Measurements from ENCODE around the gene C18orf32. TPM values are rescaled to one million over a fixed set of nuclear protein-coding genes. Genes with fewer than 3 reads are reported as not detected.

The C18orf32 gene
- polyA plus RNA-seq (2011; rRNA removed): 31.9 and 47.6 TPM in 2 replicates
- 2.3 and 2.8 TPM in 2 replicates for polyA minus RNA-seq (2011; rRNA and poly(A)+ RNA removed)

DNA sequence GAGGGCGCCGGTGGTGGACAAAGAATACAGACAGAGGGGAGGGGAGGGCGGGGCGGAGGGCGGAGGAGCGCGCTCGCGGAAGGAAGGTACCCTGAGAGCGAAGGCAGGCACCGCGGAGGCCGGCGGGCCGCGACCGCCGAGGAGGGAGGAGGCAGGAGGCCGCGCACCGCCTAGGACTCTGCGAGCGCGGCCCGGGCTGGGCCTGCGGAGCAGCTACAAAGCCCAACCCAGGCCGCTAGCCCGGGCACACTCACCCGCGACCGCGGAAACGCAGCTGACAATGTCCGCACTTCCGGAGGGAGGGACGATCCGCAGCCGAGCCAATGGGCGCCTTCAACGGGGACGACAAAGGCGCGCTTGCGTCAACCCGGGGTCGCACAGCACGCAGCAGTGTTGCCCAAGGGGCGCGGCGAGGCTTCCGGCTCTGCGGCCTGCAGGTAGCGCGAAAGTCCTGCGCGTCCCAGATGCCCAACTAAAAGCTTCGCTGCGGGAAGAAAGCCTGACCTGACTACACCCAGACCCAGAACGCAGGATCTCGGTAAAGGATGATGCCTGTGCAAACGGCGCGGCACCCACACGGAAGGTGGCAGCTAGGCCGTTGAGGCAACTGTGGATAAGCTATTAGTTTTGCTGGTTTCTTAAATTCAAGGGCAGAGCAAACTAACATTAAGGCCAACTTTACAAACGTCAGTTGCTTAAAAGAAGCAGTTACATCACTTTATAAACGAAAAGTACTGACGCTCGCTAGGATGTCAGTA, at the start of gene C18orf32:
Gene C18orf32, minus strand, starts transcription at position 282 of the 758 bp plus-strand sequence. CDS start 3,486 bp downstream, outside the sequence.
- TF ChIP-seq, protein P1, sequence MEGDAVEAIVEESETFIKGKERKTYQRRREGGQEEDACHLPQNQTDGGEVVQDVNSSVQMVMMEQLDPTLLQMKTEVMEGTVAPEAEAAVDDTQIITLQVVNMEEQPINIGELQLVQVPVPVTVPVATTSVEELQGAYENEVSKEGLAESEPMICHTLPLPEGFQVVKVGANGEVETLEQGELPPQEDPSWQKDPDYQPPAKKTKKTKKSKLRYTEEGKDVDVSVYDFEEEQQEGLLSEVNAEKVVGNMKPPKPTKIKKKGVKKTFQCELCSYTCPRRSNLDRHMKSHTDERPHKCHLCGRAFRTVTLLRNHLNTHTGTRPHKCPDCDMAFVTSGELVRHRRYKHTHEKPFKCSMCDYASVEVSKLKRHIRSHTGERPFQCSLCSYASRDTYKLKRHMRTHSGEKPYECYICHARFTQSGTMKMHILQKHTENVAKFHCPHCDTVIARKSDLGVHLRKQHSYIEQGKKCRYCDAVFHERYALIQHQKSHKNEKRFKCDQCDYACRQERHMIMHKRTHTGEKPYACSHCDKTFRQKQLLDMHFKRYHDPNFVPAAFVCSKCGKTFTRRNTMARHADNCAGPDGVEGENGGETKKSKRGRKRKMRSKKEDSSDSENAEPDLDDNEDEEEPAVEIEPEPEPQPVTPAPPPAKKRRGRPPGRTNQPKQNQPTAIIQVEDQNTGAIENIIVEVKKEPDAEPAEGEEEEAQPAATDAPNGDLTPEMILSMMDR (IDR thresholded peaks at IDR 0.05; ENCODE audit: low read depth, low read length): no peak
- CTCF ChIA-PET: interaction anchor here (0.5 to 0.6 kb wide), 2 partner anchors 20 to 326 kb away, joined by 4 read pairs; no protein-coding TSS in a partner anchor
- H3K27ac ChIP-seq (ENCODE audit: low read depth, low read length): peak within 1 kb of the TSS; percentile 86
- POLR2A ChIA-PET: interaction anchor here (0.5 to 1.7 kb wide), 8 partner anchors 8 to 1256 kb away, joined by 3 to 14 read pairs (median 4); no protein-coding TSS in a partner anchor
- H3K4me3 ChIP-seq (ENCODE audit: low read depth, low read length): peak within 1 kb of the TSS; percentile 89
- no peaks in the 10 kb centered on the region; the same call in 1 of the 2 replicates for H3K9me3 ChIP-seq (ENCODE audit: control insufficient read depth, insufficient read depth, low read length)
- peak; percentile 80 for DNase-seq (ENCODE audit: low read depth, low spot score)
- no peaks in the 10 kb centered on the region for H3K27me3 ChIP-seq (ENCODE audit: control insufficient read depth, insufficient read depth, low read length)

DNA sequence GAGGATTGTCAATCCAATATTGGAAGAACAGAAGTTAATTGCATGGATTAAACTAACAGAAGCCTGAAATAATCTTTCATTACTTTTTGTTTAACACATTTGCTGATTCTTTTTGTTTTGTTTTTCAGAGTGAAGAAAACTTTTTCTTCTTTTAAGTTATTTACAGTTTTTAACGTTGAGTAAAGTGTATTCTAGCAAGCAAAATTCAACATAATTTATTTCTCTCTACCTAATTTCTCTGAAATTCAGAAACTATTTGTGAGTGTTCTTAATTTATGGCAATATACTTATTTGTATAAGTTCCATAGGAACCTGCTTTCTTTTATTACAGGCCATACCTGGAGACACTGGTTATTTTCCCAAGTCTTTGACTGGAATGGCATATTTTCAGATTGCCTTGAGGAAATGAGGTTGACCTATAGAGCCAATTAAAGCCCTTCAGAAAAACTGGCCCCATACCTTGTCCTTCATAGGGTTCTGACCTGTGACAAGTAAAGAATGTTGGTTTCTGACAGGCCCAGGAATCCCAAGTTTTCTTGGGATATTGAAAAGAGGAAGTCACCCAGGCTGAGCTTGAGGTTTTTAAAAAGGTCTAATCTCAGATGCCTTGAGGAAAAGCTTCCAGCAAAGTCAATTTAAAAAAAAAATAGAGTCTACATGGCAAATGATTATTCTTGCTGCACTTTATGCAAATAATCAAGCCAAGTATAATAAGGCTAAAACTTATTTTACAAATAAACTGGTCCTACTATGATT, 48.0 kb upstream of the C18orf32 start:
- Histone ChIP-seq H3K27me3 (ENCODE audit: control insufficient read depth, insufficient read depth, low read length) (peaks cover 8% of the 10 kb centered on the region), H3K4me3 (ENCODE audit: low read depth, low read length) (no peak overlapping the region), H3K9me3 (ENCODE audit: control insufficient read depth, insufficient read depth, low read length) (no peaks in the 10 kb centered on the region), H3K27ac (ENCODE audit: low read depth, low read length) (no peak overlapping the region)
- ChIA-PET POLR2A (no interaction called here), CTCF (no interaction called here)
- TF ChIP-seq, protein P1 (IDR thresholded peaks at IDR 0.05; ENCODE audit: low read depth, low read length): no peak
- no peak for DNase-seq (ENCODE audit: low read depth, low spot score)

DNA sequence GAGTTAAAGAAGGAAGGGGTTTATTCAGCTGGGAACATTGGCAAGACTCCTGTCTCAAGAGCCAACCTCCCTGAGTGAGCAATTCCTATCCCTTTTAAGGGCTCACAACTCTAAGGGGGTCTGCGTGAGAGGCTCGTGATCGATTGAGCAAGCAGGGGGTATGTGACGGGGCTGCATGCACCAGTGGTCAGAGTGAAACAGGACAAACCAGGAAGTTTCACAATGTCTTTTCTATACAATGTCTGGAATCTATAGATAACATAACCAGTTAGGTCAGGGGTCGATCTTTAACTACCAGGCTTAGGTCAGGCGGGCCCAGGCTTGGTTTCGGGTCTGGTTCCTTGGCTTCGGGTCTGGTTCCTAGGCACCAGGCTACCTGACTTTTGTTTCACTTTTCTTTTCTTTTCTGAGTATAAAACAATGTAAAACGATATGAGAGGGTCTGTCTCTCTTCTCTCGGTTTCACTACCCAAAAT, 44.7 kb upstream of the C18orf32 start:
- TF ChIP-seq, protein P1 (IDR thresholded peaks at IDR 0.05; ENCODE audit: low read depth, low read length): no peak
- Histone ChIP-seq H3K27ac (ENCODE audit: low read depth, low read length) (no peak overlapping the region), H3K9me3 (ENCODE audit: control insufficient read depth, insufficient read depth, low read length) (no peaks in the 10 kb centered on the region), H3K4me3 (ENCODE audit: low read depth, low read length) (no peak overlapping the region), H3K27me3 (ENCODE audit: control insufficient read depth, insufficient read depth, low read length) (peaks cover 10% of the 10 kb centered on the region)
- CTCF ChIA-PET: no interaction called here
- POLR2A ChIA-PET: no interaction called here
- DNase-seq (ENCODE audit: low read depth, low spot score): no peak

DNA sequence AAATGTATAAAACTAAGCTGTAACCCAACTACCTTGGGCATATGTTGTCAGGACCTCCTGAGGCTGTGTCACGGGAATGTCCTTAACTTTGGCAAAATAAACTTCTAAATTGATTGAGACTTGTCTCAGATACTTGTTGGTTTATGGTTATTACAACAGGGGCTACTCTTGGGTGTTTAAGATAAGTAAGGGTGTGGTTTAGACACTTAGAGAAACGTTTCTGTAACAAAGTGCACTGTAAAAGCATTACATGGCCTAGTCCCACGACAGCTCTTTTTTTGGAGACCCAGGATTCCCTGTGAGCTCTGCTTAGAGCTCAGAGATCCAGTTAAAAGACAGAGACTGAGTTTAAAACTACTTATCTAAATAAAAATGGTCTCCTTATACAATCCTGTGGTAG, 42.6 kb upstream of the C18orf32 start:
- Histone ChIP-seq H3K27me3 (ENCODE audit: control insufficient read depth, insufficient read depth, low read length) (peaks cover 7% of the 10 kb centered on the region), H3K9me3 (ENCODE audit: control insufficient read depth, insufficient read depth, low read length) (no peaks in the 10 kb centered on the region), H3K27ac (ENCODE audit: low read depth, low read length) (no peak overlapping the region), H3K4me3 (ENCODE audit: low read depth, low read length) (no peak overlapping the region)
- no peak for DNase-seq (ENCODE audit: low read depth, low spot score)
- ChIA-PET POLR2A (no interaction called here), CTCF (interaction anchor here (0.7 kb wide), 1 partner anchor 329 kb away, joined by 3 read pairs; no protein-coding TSS in a partner anchor)
- TF ChIP-seq, protein P1 (IDR thresholded peaks at IDR 0.05; ENCODE audit: low read depth, low read length): no peak

Data from AG04450 (cell line).